ENCODE data around the gene TXNRD3. TPM values are rescaled to one million over a fixed set of nuclear protein-coding genes. Genes with fewer than 3 reads are reported as not detected.

Gene TXNRD3
- total RNA-seq, 1 experiment from 2014 or later = 17.0 TPM

DNA sequence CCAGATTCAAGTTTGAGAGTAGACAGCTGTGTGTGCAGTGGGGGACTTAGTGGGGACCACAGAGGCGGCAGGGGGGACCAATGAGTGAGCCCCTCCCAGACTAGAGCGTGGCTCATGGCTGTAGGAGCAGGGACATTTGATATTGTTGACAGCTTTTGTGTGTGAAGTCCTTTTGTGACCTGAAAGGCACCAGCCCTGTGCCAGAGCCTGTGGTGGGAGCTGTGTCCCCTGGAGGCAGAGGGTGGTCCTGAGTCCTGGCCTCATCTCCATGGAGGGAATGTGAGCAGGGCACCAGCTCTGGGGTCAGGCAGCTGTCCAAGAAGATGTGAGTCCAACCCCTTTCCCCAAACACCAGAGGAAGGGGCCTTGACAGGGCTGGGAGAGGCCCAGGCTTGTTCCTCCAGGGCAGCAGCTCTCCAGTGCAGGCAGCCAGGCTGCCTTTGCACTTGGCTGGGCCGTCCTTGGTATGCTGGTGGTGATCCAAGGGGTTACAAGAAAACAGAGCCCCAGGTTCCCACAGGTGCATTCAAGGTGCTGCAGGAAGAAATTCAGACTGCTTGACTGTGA, 86.1 kb downstream of the TXNRD3 start:
- TF ChIP-seq, protein P1, sequence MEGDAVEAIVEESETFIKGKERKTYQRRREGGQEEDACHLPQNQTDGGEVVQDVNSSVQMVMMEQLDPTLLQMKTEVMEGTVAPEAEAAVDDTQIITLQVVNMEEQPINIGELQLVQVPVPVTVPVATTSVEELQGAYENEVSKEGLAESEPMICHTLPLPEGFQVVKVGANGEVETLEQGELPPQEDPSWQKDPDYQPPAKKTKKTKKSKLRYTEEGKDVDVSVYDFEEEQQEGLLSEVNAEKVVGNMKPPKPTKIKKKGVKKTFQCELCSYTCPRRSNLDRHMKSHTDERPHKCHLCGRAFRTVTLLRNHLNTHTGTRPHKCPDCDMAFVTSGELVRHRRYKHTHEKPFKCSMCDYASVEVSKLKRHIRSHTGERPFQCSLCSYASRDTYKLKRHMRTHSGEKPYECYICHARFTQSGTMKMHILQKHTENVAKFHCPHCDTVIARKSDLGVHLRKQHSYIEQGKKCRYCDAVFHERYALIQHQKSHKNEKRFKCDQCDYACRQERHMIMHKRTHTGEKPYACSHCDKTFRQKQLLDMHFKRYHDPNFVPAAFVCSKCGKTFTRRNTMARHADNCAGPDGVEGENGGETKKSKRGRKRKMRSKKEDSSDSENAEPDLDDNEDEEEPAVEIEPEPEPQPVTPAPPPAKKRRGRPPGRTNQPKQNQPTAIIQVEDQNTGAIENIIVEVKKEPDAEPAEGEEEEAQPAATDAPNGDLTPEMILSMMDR (IDR thresholded peaks at IDR 0.05; ENCODE audit: unreplicated experiment) = no peak
- intact Hi-C loops (cut with micrococcal nuclease; ENCODE audit: unreplicated experiment) = no loop called here
- DNase-seq = no peak
- BruUV-seq (replicated peaks) = no TSS peak
- CTCF ChIA-PET = interaction anchor here (0.6 to 1.4 kb wide), 2 partner anchors 13 to 514 kb away, joined by 3 to 4 read pairs; no protein-coding TSS in a partner anchor
- peaks cover 11% of the 10 kb centered on the region for H3K4me1 Mint-ChIP-seq (ENCODE audit: low read depth, unreplicated experiment)
- peaks cover 62% of the 10 kb centered on the region for H3K27me3 Mint-ChIP-seq (ENCODE audit: unreplicated experiment)
- no peak overlapping the region for H3K4me3 Mint-ChIP-seq (ENCODE audit: low read depth, unreplicated experiment)
- no peaks in the 10 kb centered on the region for H3K9me3 Mint-ChIP-seq (ENCODE audit: low read depth, unreplicated experiment)
- no peaks in the 10 kb centered on the region for H3K36me3 Mint-ChIP-seq (ENCODE audit: insufficient read depth, unreplicated experiment)
- no peak overlapping the region for H3K27ac Mint-ChIP-seq (ENCODE audit: unreplicated experiment)

DNA sequence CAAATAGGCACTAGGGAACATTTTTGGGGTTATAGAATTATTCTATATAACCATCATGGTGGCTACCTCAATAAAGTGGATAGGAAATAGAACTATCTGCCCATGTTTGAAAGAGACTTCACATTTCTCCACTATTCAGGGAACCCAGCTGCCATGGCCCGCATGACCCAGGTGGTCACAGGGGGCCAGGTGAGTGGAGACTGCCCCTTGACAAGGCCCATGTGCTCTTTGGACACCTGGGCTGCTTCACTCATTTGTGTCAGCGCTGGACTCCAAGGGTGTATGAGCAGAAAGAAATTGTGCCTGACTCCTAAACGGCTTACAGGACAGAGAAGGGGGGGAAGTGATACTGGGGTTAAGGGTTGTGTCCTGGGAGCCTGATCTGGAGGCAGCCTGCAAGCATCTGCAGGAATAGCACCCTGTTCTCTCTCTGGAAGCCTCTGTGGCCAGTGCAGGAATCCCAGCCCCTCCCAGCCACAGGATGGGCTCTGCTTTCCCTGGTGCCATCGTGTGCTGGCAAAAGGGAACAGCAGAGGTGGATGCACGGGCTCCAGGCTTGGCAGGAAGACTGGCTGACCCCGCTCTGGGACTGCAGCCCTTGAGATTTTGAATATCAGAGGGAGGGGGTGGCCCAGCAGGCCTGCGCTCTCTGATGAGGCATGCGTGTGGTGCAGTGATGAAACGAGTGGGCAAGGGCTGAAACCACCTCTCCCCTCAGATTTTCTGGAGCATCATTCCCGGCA, 87.1 kb downstream of the TXNRD3 start:
- CTCF ChIA-PET = interaction anchor here (1.4 kb wide), 1 partner anchor 12 kb away, joined by 4 read pairs; no protein-coding TSS in a partner anchor
- TF ChIP-seq, protein P1 (IDR thresholded peaks at IDR 0.05; ENCODE audit: unreplicated experiment) = no peak
- no TSS peak for BruUV-seq (replicated peaks)
- Mint-ChIP-seq H3K9me3 (ENCODE audit: low read depth, unreplicated experiment) (no peaks in the 10 kb centered on the region), H3K4me1 (ENCODE audit: low read depth, unreplicated experiment) (peaks cover under 1% of the 10 kb centered on the region), H3K36me3 (ENCODE audit: insufficient read depth, unreplicated experiment) (no peaks in the 10 kb centered on the region), H3K27ac (ENCODE audit: unreplicated experiment) (no peak overlapping the region), H3K4me3 (ENCODE audit: low read depth, unreplicated experiment) (no peak overlapping the region), H3K27me3 (ENCODE audit: unreplicated experiment) (peaks cover 71% of the 10 kb centered on the region)
- intact Hi-C loops (cut with micrococcal nuclease; ENCODE audit: unreplicated experiment) = no loop called here
- peak; percentile 39 for DNase-seq

DNA sequence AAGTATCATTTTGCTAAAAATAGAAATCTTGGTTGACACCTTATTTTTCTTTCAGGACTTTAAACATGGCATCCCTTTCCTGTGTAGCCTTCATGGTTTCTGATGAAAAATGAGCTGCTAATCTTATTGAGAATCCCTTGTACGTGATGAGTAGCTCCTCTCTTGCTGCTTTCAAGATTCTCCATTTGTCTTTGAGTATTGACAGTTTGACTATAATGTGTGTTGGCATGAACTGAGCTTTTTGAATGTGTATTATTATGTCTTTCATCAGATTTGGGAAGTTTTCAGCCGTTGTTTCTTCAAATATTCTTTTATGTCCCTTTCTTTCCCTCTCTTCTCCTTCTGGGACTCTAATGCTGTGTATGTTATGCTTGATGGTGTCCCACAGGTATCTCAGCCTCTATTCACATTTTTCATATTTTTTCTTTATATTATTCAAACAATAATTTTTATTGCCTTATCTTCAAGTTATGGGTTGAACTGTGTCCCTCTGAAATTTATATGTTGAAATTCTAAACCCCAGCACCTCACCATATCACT, 92.1 kb downstream of the TXNRD3 start:
- CTCF ChIA-PET = interaction anchor here (0.6 kb wide), 1 partner anchor 186 kb away, joined by 3 read pairs; no protein-coding TSS in a partner anchor
- Mint-ChIP-seq H3K4me3 (ENCODE audit: low read depth, unreplicated experiment) (no peak overlapping the region), H3K4me1 (ENCODE audit: low read depth, unreplicated experiment) (no peaks in the 10 kb centered on the region), H3K36me3 (ENCODE audit: insufficient read depth, unreplicated experiment) (no peaks in the 10 kb centered on the region), H3K27me3 (ENCODE audit: unreplicated experiment) (peaks cover 70% of the 10 kb centered on the region), H3K9me3 (ENCODE audit: low read depth, unreplicated experiment) (no peaks in the 10 kb centered on the region), H3K27ac (ENCODE audit: unreplicated experiment) (no peak overlapping the region)
- TF ChIP-seq, protein P1 (IDR thresholded peaks at IDR 0.05; ENCODE audit: unreplicated experiment) = no peak
- intact Hi-C loops (cut with micrococcal nuclease; ENCODE audit: unreplicated experiment) = no loop called here
- BruUV-seq (replicated peaks) = no TSS peak
- DNase-seq = no peak

DNA sequence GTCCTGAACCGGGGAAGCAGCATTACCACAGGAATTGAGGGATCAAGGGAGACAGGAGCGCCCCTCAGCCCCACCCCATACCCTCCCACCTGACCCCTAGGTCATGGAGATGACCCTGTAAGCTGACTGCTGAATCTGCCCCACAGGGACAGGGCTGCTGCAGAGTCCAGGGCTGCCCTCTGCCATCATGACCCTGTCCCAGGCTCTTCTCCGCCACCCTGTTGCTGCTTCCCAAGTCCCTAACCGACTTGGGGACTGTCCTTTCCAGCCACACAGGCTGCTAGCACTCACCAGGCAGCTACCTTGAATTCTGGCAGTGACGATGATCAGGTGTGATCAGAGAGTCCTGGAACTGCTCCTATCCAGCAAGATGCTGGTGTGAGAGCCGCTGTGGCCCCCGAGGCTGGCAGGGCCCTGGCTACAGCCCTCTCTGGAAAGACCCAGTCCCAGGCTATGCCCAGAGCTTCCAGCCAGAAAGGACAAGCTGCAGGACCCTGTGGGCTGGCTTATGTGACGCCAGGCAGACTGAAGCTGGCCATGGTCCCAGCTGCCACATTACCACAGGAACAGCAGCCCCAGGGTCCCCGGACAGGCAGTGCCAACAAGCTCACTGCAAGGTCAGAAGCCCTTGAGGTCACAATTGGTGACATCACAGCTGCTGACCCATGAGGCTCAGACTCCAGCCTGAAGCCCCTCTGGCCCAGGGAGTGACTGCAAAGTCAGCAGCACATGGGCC, 96.4 kb downstream of the TXNRD3 start, which contains the start of gene C3orf22:
Gene C3orf22 (minus strand): TSS at position 597 of the 736 bp plus-strand sequence. CDS start 5,542 bp downstream, outside the sequence.
- no TSS peak for BruUV-seq (replicated peaks)
- H3K4me3 Mint-ChIP-seq (ENCODE audit: low read depth, unreplicated experiment) = no peak within 1 kb of the TSS
- CTCF ChIA-PET = interaction anchor here (1.2 kb wide), 1 partner anchor 15 kb away, joined by 3 read pairs; no protein-coding TSS in a partner anchor
- H3K4me1 Mint-ChIP-seq (ENCODE audit: low read depth, unreplicated experiment) = no peaks in the 10 kb centered on the region
- DNase-seq = no peak
- TF ChIP-seq, protein P1 (IDR thresholded peaks at IDR 0.05; ENCODE audit: unreplicated experiment) = no peak
- no peaks in the 10 kb centered on the region for H3K36me3 Mint-ChIP-seq (ENCODE audit: insufficient read depth, unreplicated experiment)
- no peak within 1 kb of the TSS for H3K27ac Mint-ChIP-seq (ENCODE audit: unreplicated experiment)
- H3K9me3 Mint-ChIP-seq (ENCODE audit: low read depth, unreplicated experiment) = no peaks in the 10 kb centered on the region
- peaks cover 37% of the 10 kb centered on the region for H3K27me3 Mint-ChIP-seq (ENCODE audit: unreplicated experiment)
- intact Hi-C loops (cut with micrococcal nuclease; ENCODE audit: unreplicated experiment) = no loop called here
